Activated effector memory CD4-positive, alpha-beta T cell treated with Interleukin-2 at 50 U/mL for 16 hours (primary cell): ENCODE measurements around the gene SYTL1.

Experiments
- DNase-seq: peaks from one replicate; pipeline ENCODE4 v3.0.0-alpha.2; 2020

SYTL1 gene

DNA sequence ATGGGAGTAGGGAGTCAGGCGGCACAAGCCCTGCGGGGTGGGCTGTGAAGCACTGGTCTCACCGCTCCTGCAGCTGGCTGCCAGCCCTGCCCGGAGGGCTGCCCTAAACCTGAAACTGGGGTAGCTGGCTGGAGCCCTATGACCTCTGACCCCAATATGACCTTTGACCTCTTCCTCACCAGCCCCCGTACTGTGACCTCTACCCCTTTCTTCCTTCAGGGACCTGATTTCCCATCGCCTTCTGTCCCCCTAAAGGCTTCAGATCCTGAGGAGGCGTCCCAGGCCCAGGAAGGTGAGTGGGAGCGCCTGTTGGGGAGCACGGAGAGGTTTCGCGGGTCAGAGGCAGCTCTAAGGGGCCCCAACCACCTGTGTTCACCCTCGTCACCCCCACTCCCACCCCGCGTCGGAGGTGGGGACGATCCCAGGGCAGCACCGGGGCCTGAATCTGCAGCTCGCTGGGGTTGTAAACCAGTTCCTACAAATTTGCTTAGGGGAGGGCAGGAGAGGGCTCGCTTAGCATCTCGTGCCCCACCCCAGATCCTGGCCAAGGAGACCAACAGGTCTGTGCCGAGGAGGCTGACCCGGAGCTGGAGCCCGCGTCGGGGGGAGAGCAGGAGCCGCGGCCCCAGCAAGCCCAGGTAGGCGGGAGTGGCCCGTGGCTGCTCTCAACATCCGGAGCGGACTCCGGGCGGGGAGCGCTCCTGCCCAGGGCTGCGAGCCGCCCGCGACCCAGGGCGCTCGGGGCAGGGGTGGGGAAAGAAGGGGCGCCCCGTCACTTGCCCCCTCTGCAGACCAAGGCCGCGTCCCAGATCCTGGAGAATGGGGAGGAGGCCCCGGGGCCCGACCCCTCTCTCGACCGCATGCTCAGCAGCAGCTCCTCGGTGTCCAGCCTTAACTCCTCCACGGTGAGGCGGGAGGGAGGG lies 7.3 kb downstream of the SYTL1 start:
- no peak for DNase-seq

DNA sequence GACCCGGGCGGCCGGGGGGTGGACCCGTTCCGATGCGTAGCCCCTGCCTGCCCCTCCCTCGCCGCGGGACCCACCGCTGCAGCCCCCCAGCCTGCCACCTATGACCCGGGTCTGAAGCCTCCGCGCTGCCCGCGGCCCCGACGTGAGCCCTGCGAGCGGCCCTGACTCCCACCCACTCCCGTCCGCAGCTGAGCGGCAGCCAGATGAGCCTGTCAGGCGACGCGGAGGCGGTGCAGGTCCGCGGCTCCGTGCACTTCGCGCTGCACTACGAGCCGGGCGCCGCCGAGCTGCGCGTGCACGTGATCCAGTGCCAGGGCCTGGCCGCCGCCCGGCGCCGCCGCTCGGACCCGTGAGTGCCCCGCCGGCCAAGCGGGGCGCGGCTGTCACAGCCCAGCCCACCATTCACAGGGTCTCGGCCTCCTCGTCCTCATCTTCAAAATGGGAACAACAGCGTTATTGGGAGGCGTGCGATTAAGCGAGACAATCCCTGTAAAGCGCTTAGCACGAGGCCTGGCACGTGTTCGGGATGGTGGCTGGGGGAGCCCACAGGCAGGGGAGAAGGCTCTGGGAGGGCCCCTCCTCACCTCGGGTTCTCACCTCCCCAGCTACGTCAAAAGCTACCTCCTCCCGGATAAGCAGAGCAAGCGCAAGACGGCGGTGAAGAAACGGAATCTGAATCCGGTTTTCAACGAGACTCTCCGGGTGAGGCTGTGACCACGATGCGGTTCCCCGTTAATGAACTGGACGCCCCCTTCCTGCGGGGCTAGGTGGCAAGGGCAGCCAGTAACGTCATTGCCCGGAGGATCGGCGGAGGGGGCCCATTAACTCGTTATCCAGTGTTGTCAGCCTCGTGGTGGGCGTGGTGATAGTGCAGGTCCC lies 8.2 kb downstream of the SYTL1 start:
- no peak for DNase-seq

- no peak for DNase-seq
These were observed 9.1 kb downstream of the SYTL1 start for GRCh38 chr1:27350663-27351540.

- DNase-seq: no peak
These were observed 9.8 kb downstream of the SYTL1 start for GRCh38 chr1:27351541-27352107.

DNA sequence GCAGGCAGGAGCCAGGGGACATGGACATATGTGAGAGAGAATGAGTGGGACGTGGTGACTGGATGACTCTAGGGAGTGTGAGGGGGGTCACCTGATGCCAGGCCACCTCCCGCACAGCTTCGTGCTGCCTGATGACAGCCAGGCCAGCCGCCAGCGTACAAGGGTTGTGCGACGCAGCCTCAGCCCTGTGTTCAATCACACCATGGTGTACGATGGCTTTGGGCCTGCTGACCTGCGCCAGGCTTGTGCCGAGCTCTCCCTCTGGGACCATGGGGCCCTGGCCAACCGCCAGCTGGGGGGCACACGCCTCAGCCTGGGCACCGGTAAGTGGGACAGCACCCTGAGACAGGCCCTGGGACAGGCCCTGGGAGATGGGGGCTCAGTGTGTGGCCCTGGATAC lies 11.3 kb downstream of the SYTL1 start:
- no peak for DNase-seq

- DNase-seq: no peak
These were observed 11.8 kb downstream of the SYTL1 start for GRCh38 chr1:27353629-27354028.

GRCh38 chr1:27355683-27356082 lies 13.9 kb downstream of the SYTL1 start:
- no peak for DNase-seq

- no peak for DNase-seq
These were observed 14.4 kb downstream of the SYTL1 start for GRCh38 chr1:27356277-27356618.

DNA sequence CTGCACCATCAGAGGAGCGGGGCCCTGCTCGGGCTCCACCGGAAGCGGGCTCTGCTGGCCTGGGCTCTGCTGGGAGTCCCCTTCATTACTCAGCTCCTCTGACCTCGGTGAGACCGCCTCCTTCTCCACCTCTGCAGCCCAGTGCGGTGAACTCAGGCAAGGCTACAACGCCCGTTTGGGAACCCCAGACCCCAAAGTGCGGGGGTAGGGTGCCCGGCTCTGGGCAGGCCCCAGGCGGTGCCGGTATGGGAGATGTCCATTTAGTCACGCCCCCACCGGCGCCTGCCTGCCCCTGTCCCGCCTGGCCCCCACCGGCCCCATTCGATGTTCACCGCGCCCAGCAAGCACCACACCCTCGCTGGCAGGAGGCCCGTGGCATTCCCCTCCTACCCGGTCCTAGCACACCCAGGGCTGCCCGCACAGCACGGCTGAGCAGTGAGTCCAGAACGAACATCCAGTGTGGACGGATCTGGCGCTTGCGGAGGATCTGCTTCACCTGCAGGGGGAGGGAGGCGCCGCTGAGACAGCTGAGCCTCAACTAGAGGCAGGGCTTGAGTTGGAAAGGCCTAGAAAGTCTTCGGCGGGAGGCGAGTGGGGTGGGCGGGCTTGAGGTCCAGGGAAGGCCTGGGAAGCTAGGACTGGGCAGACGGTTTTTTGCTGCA lies 14.9 kb downstream of the SYTL1 start:
- DNase-seq: peak; percentile 24

DNA sequence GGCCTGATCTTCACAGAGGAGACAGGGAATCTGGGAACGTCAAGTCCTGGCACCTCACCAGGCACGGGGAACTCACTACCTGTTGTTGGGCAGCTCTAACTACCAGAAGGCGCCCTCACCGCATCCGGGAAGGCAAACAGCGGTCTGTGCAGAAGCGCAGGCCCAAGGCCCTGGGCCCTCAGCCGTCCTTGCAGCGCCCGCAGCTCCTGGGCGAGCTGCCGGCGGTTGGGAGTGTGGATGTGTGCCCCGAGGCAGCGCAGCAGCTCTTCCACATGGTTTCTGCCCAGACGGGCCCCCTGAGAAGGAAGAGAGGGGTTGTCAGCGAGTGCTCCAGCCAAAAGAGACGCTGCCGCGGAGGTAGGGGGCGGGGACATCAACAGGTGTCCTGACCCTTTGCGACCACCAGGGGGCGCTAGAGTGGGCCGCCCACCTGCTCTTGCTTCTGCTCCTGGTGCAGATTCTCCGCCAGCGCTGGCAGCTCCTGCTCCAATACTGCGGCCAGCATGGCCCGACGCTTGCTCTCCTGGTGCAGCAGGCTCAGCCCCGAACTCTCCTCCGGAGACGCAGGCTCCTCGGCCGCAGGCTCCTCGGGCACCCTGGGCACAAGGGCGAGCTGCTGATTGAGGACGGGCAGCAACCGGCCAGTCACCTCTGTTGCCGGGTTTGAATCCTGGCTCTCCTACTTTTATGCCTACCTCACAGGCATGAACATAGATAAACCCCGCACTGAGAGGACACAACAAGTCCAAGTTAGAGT lies 15.6 kb downstream of the SYTL1 start:
- peak; percentile 79 for DNase-seq

DNA sequence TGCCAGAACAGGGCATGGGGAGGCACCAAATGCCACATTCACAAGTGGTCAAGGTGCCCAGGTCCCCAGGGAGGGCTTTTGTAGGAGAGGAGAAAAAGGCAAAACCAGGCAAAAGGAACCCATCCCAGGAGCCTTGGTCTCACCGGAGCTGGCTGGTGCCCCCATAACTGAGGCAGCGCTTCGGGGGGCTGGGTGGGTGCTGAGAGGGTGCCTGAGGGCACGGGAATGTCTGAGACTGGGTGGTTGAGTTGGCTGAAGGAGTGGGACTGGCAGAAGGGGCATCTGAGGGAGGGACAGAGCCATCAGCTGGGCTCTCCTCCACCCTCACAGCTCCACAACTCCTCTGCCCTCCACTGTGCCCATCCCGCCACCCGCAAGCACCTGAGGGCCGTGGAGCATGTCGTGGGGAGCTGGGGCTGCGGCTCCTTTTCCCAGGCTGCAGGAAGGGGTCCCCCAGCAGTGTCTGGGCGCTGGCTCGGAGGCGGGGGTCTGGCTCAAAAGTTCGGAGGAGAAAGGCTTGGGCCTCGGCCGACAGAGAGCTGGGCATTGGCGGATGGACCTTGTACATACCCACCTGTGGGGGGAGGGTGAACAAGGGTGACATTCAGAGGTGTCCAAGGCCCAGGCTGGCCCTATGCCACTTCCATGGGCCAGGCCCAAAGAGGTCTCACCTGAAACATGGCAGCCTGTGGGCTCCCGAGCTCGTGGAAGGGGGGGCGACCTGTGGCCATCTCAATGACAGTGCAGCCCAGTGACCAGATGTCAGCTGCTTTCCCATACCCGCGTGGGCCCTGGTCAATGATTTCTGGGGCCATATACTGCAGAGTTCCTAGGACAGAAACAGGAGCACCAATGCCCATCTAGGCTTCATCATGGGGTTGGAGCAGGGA lies 16.5 kb downstream of the SYTL1 start:
- DNase-seq: no peak

DNA sequence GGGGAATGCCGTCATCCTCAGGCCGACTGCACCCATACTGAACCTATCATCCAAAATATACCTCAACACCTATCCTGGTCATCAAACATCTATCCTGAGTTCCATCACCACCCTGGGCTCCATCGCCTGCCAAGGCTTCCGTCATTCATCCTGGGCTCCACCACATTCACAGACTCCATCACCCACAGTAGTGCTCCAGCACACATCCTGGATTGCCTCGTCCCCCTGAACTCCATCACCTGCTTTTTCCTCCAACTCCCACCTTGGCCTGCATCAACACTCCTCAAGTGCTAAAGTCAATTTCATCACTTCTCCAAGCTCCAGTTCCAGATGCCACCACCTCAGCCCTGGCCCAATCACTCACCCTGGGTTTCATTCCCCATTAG lies 17.1 kb downstream of the SYTL1 start:
- no peak for DNase-seq

DNA sequence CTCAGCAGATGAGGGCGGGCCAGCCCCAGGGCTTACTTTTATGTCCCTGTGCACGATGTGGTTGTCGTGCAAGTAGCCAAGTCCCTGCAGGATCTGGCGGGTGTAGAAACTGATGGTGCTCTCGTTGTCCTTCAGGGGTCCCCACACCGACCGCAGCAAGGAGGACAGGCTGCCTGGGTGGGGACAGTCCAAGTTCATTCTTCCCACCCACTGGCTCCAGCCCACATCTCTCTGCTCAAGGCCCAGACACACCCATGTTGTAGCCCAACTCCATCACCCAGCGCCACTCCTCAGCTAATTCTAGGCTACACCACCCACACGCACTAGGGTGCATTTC lies 18.0 kb downstream of the SYTL1 start:
- no peak for DNase-seq

GRCh38 chr1:27360159-27361043 lies 18.6 kb downstream of the SYTL1 start:
- peak; percentile 46 for DNase-seq

DNA sequence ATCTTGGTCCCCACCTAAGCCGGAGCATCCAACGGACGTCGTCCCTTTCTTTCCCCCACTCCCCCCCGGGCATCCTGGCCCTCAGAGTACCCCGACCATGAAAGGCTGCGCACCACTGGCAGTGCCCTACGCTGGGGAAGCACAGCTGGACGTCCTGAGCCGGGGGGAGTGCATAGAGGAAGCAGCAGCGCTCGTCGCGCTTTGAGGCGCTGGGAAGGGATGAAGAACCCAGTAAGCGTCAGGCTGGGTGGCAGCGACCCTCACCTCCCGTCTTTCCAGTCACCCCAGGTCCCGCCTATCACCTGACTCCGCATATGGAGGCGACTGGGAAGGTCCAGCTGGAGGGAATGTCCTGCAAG lies 19.2 kb downstream of the SYTL1 start:
- no peak for DNase-seq

- DNase-seq: no peak
These were observed 19.7 kb downstream of the SYTL1 start for GRCh38 chr1:27361553-27361952.

GRCh38 chr1:27363766-27364695 lies 22.2 kb downstream of the SYTL1 start:
- DNase-seq: no peak

DNA sequence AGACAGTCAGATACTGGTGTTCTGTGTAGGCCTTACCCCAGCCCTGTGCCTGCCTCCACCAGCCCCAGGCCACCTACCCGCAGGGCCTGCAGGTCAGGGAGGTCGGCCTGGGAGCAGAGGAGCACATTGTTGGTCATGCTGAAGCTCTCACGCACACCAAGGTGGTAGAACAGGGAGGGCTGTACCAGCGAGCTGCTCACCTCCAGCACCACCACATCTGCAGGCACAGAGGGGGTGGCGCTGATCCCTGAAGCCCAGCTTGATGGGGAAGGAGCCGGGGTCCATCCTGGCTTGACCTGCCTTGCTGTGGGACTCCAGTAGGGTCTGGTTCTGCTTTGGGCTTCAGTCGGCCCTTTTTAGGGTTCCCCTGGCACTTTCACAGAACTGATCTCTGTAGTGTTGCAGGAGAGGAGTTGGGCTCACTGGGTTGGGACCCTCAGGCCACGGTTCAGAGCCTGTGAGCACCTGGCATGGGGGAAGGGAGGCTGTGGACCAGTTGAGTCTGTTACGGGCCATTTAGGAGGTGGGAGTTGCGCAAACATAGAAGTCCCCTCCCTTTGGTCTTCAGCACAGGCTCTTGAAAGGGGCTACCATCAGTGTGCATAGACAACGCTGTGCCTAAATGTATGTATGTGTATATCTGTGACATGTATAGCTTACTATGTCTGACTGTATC lies 23.0 kb downstream of the SYTL1 start:
- DNase-seq: no peak
